OCI-M2 (cell line): ENCODE data around the gene IQUB.
"Not testable (repeated sequence)": the region's sequence is repeated elsewhere in the genome, so short reads cannot be mapped to it uniquely, and the experiment has no call there.

ENCODE experiments used
- DNase-seq: peaks from one replicate; lab custom pipeline; 2025; ENCODE audit not compliant: unreplicated experiment; lab: John Stamatoyannopoulos, UW

Gene IQUB

DNA sequence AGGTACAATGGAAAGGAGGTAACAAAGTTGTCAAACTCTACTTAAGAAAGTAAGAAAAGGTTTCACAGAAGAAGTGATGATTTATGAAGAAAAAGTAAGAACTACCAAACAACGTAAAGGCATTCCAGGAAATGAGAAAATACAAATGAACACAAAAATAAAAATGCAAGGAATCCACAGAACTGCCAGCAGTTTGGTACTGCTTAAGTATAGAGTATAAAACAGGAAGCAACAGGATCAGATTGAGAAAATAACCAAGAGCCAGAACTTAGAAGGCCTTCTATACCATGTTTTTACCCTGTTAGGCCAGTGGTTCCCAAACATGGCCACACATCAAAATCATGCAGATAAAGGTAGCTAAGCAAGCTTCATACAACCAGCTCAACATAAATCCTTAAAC, 14.0 kb upstream of the IQUB start:
- no peak for DNase-seq

DNA sequence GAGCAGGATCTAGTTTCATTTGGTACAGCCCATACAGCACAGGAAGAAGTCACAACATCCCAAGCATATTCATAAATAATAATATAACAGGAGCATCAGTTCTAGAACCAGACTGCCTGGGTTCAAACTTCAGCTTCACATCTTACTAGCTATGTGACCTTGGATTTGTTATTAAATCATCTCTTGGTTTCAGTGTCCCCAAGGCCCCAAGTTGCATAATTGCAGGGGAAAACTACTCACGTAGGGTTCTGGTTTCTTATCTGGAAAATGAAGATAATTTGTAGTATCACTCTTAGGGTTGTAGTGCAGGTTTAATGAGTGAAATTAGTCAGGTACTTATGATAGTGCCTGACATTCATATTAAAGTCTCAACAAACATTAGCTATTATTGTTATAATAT, 5.5 kb upstream of the IQUB start:
- DNase-seq: no peak

DNA sequence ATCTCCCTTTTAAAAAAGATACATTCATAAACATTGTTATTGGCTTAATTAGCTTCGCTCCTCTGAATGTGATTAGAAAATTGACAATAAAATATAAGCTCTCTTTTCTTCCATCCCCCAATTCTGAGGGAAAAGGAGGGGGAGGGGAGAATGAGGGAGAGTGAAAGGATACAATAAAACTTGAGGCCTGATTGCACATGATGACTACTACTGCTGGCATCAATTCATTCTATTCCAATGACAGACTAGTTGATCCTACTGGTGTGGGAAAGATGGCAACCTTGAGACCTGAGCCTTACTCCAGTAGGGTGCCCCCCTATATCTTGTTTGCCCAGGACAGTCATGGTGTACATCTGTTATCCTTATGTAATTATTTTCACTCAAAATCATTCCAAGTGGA, 4.5 kb upstream of the IQUB start:
- DNase-seq: no peak

- no peak for DNase-seq
Measured at GRCh38 chr7:123538189-123538714, 3.9 kb upstream of the IQUB start.

DNA sequence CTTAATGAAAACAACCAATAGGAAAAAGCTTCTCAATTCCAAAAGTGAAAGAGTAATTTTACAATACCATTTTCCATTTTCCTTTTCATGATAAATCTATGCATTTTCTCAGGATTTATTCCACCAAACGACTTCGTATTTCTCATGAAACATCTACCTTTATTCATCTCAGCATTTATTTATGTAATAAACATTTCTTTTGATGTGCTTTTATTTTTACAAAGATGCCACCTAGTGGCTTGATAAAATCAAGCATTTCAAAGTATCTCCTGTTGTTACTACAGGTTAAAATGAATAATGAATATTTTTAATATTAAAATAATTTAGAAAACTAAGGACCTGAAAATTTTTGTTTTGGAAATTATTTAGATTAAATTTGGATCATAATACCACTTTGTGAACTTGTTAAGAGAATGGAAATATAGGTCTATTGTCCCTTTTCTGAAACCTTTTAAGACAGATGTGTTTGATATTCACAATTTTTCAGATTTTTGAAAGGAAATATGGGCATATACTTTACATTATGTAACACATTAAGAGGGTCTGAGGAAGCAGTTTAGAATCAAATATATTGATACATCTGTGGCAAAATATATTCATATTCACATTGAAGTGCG, 2.7 kb upstream of the IQUB start:
- DNase-seq: no peak

DNA sequence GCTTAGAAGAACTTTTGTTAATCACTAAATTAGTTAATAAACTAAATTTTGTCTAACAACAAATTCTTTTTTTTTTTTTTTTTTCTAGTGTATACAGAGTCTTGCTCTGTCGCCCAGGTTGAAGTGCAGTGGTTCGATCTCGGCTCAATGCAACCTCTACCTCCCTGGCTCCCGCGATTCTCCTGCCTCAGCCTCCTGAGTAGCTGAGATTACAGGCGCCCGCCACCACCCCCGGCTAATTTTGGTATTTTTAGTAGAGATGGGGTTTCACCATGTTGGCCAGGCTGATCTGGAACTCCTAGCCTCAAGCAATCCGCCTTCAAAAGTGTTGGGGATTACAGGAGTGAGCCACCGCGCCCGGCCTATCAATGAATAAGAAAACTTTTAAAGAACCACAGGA, 1.1 kb upstream of the IQUB start:
- no peak for DNase-seq

DNA sequence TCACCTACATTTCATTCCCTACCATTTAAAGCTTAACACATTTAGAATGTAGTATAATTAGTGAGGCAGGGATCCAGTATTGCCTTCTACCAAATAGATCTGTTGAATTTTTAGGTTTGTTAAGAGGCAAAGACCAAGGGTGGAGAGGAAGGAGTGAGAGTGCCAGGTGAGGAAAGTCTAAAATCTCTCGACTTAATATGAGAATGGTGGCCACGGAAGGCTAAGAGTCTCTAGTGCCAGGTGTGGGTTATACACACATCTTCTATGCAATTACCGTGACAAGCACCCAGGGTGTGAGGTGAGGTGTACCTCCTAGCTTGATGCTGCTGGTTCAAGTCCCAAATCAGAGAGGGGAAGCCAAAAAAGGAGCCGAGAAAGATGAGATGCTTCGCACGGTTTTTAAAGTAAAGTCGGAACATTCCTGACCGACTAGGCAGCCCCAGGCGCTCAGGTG, 439 bp downstream of the IQUB start:
- DNase-seq: no peak

DNA sequence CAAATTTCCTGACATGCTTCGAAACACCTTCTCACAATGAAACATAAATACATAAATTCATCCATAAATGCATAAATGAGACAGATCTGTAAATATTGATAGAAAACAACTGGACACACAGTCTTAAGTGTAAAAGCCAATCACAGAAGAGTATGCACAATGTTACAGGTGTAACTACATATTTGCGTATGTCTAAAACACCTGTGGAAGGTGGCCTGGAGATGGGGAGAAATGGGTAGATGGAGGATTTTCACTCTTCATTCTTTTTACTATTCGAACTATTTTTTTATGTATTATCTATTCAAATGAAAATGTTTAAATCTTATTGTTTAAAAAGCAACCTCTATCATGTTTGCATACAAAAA, 860 bp downstream of the IQUB start:
- DNase-seq: no peak

GRCh38 chr7:123532788-123533552, 1.4 kb downstream of the IQUB start:
- not testable (repeated sequence) for DNase-seq

DNA sequence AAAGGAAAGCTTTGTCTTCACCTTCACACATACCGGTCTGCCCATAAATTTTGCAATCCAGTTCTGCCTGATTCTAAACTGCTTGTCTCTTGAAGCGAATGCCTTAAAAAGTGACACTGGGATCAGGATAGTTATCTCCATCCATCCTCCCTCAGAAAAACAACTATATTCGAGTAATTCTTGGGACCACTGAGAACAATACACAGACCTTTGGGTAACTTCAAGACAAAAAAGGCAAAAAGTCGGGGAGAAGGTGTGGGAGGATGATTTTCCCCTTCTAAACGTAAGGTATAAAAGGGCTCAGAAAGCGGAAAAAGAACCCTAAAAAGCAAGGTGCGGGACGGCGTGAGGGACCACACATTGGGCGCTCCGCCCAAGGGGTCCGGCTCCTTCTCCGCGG, 2.1 kb downstream of the IQUB start:
- DNase-seq: not testable (repeated sequence)

GRCh38 chr7:123530035-123530591, 4.3 kb downstream of the IQUB start:
- DNase-seq: not testable (repeated sequence)

GRCh38 chr7:123528265-123528664, 6.1 kb downstream of the IQUB start:
- no peak for DNase-seq

GRCh38 chr7:123527712-123528225, 6.6 kb downstream of the IQUB start:
- DNase-seq: not testable (repeated sequence)

GRCh38 chr7:123526533-123526932, 7.9 kb downstream of the IQUB start:
- not testable (repeated sequence) for DNase-seq

- no peak for DNase-seq
Measured at GRCh38 chr7:123522066-123522465, 12.3 kb downstream of the IQUB start.

GRCh38 chr7:123505221-123505620, 29.2 kb downstream of the IQUB start:
- no peak for DNase-seq

DNA sequence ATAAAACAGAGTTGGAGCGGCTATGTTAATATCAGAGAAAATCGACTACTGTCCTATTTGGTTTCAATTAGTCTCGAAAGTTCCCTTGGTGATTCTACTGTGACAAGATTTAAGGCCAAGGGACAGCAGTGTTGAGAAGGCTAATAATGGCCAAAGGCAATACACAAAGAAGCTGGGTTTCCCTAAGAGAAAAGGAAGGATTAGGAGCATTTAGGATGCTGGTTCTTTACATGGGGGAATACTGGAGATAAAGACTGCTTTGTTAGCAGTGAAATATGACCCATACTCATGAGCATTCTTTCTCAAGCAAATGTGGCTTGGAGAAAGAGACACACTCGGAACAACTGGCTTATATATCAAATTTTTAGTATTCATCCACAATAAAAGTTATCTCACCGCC, 32.2 kb downstream of the IQUB start:
- DNase-seq: no peak

GRCh38 chr7:123500878-123501489, 33.4 kb downstream of the IQUB start:
- no peak for DNase-seq

GRCh38 chr7:123499211-123499970, 35.0 kb downstream of the IQUB start:
- DNase-seq: no peak

- peak; percentile 82 for DNase-seq
Measured at GRCh38 chr7:123498601-123499000, 35.8 kb downstream of the IQUB start.

- no peak for DNase-seq
Measured at GRCh38 chr7:123498031-123498430, 36.4 kb downstream of the IQUB start.
